Mesendoderm (in vitro differentiated cells): ENCODE results near the gene ADARB2.

Experiments
- DNase-seq: peaks from one replicate; pipeline ENCODE4 v3.0.0; 2013
- H2AK5ac ChIP-seq: 2 replicates; pipeline ENCODE4 v1.6.1; 2013; ENCODE audit warnings: low read length, inconsistent platforms
- H2BK120ac ChIP-seq: 2 replicates; pipeline ENCODE4 v1.6.1; 2013; ENCODE audit warnings: low read depth, mild to moderate bottlenecking, low read length, moderate library complexity, mixed read lengths
- H2BK15ac ChIP-seq: replicated peaks from 2 replicates; pipeline ENCODE4 v1.6.1; 2013; ENCODE audit warnings: low read depth, mild to moderate bottlenecking, moderate library complexity
- H2BK5ac ChIP-seq: 2 replicates; pipeline ENCODE4 v1.6.1; 2013; ENCODE audit warnings: low read length, inconsistent platforms
- H3K18ac ChIP-seq: 2 replicates; pipeline ENCODE4 v1.6.1; 2013; ENCODE audit warnings: mild to moderate bottlenecking, low read length, mixed read lengths
- H3K23ac ChIP-seq: one replicate; pipeline ENCODE4 v1.6.1; 2013; ENCODE audit warnings: low read length
- H3K27ac ChIP-seq: 2 replicates; pipeline ENCODE4 v1.5.1; 2013; ENCODE audit warnings: low read depth, mild to moderate bottlenecking, inconsistent platforms, low read length, moderate library complexity
- H3K27me3 ChIP-seq: 2 replicates; pipeline ENCODE4 v1.6.1; 2013; ENCODE audit warnings: low read length, control low read depth, mild to moderate bottlenecking, inconsistent platforms; ENCODE audit not compliant: insufficient read depth, poor library complexity
- H3K36me3 ChIP-seq: 2 replicates; pipeline ENCODE4 v1.6.1; 2013; ENCODE audit warnings: low read length, inconsistent platforms; ENCODE audit not compliant: control insufficient read depth, insufficient read depth
- H3K4ac ChIP-seq: one replicate; pipeline ENCODE4 v1.6.1; 2013; ENCODE audit warnings: low read depth, mild to moderate bottlenecking, low read length, moderate library complexity
- H3K4me1 ChIP-seq: 2 replicates; pipeline ENCODE4 v1.6.1; 2013; ENCODE audit warnings: low read depth, low read length, inconsistent platforms; ENCODE audit not compliant: control insufficient read depth
- H3K4me2 ChIP-seq: 2 replicates; pipeline ENCODE4 v1.6.1; 2013; ENCODE audit warnings: low read length
- H3K4me3 ChIP-seq: 2 replicates; pipeline ENCODE4 v1.5.1; 2013; ENCODE audit warnings: mild to moderate bottlenecking, low read length
- H3K56ac ChIP-seq: one replicate; pipeline ENCODE4 v1.6.1; 2013; ENCODE audit warnings: low read length
- H3K79me1 ChIP-seq: 2 replicates; pipeline ENCODE4 v1.6.1; 2013; ENCODE audit warnings: low read length, inconsistent platforms
- H3K79me2 ChIP-seq: 2 replicates; pipeline ENCODE4 v1.6.1; 2013; ENCODE audit warnings: mild to moderate bottlenecking, low read length; ENCODE audit not compliant: control insufficient read depth, insufficient read depth
- H3K9ac ChIP-seq: 2 replicates; pipeline ENCODE4 v1.6.1; 2013; ENCODE audit warnings: low read length, inconsistent platforms
- H4K5ac ChIP-seq: one replicate; pipeline ENCODE4 v1.6.1; 2013; ENCODE audit warnings: low read length
- H4K8ac ChIP-seq: one replicate; pipeline ENCODE4 v1.6.1; 2013; ENCODE audit warnings: low read depth, mild to moderate bottlenecking, control low read depth, low read length, moderate library complexity
- WGBS: extraction: QIAGEN DNeasy Blood & Tissue Kit; methylation state at CpG from one replicate; pipeline ENCODE4 v1.1.7; 2013; ENCODE audit warnings: low lambda C conversion rate, missing lambda C conversion rate; ENCODE audit not compliant: insufficient coverage; ENCODE audit errors: extremely low coverage; 5-methylcytosine and 5-hydroxymethylcytosine counted together

Gene ADARB2

DNA sequence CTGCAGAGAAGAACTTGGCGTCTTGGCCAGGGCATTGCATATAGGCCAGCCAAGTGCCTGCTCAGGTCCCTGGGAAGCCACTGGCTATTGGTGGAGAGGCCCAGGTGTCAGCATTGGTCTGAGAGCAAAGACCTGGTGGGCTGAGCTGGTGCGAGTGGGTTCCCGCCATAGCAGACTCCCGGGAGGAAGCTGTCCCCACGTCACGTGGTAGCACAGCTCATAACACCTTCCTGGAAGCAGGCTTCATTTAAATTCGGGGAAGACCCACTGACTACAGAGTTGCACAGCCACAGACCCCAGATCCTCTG is 550.7 kb downstream of the ADARB2 start:
- H3K27ac ChIP-seq: no peak overlapping the region
- H2AK5ac ChIP-seq: no peak overlapping the region
- no CpG with 5 or more reads among the region's 7 CpGs for WGBS
- H3K4me3 ChIP-seq: no peak overlapping the region
- no peak overlapping the region for H4K8ac ChIP-seq
- H3K56ac ChIP-seq: no peak overlapping the region
- H3K4me2 ChIP-seq: no peak overlapping the region
- no peak overlapping the region for H3K4ac ChIP-seq
- no peaks in the 10 kb centered on the region for H3K4me1 ChIP-seq
- no peaks in the 10 kb centered on the region for H3K27me3 ChIP-seq
- H2BK15ac ChIP-seq: no peak overlapping the region
- DNase-seq: no peak
- H2BK120ac ChIP-seq: no peak overlapping the region
- H3K79me1 ChIP-seq: no peaks in the 10 kb centered on the region
- H3K18ac ChIP-seq: no peak overlapping the region
- H3K23ac ChIP-seq: no peak overlapping the region
- H2BK5ac ChIP-seq: no peak overlapping the region
- no peak overlapping the region for H4K5ac ChIP-seq
- no peak overlapping the region for H3K9ac ChIP-seq
- no peaks in the 10 kb centered on the region for H3K36me3 ChIP-seq
- H3K79me2 ChIP-seq: no peaks in the 10 kb centered on the region

GRCh38 chr10:1185911-1186682 is 551.2 kb downstream of the ADARB2 start:
- no peak overlapping the region for H3K56ac ChIP-seq
- H3K4me2 ChIP-seq: no peak overlapping the region
- no peaks in the 10 kb centered on the region for H3K79me1 ChIP-seq
- no peak overlapping the region for H2BK5ac ChIP-seq
- no peak for DNase-seq
- no peaks in the 10 kb centered on the region for H3K4me1 ChIP-seq
- H2AK5ac ChIP-seq: no peak overlapping the region
- no peak overlapping the region for H3K9ac ChIP-seq
- no peak overlapping the region for H3K23ac ChIP-seq
- H3K79me2 ChIP-seq: no peaks in the 10 kb centered on the region
- no peak overlapping the region for H3K4me3 ChIP-seq
- H2BK15ac ChIP-seq: no peak overlapping the region
- no peaks in the 10 kb centered on the region for H3K36me3 ChIP-seq
- H3K27ac ChIP-seq: no peak overlapping the region
- H4K8ac ChIP-seq: no peak overlapping the region
- no peak overlapping the region for H3K18ac ChIP-seq
- WGBS: no CpG with 5 or more reads among the region's 24 CpGs
- no peaks in the 10 kb centered on the region for H3K27me3 ChIP-seq
- no peak overlapping the region for H4K5ac ChIP-seq
- no peak overlapping the region for H3K4ac ChIP-seq
- H2BK120ac ChIP-seq: no peak overlapping the region

- Histone ChIP-seq H3K4ac (no peak overlapping the region), H3K9ac (no peak overlapping the region), H3K56ac (no peak overlapping the region), H3K79me2 (no peaks in the 10 kb centered on the region), H3K27ac (no peak overlapping the region), H2BK15ac (no peak overlapping the region), H2BK5ac (no peak overlapping the region), H3K36me3 (no peaks in the 10 kb centered on the region), H3K4me3 (no peak overlapping the region), H2BK120ac (no peak overlapping the region), H3K23ac (no peak overlapping the region), H3K27me3 (no peaks in the 10 kb centered on the region), H3K4me2 (no peak overlapping the region), H3K18ac (no peak overlapping the region), H4K5ac (no peak overlapping the region), H3K4me1 (no peaks in the 10 kb centered on the region), H3K79me1 (no peaks in the 10 kb centered on the region), H4K8ac (no peak overlapping the region), H2AK5ac (no peak overlapping the region)
- WGBS: no CpG with 5 or more reads among the region's 45 CpGs
- no peak for DNase-seq
Measured at GRCh38 chr10:1184541-1185430, 552.5 kb downstream of the ADARB2 start.

GRCh38 chr10:1183701-1184100 is 553.6 kb downstream of the ADARB2 start:
- Histone ChIP-seq H2BK5ac (no peak overlapping the region), H2AK5ac (no peak overlapping the region), H4K8ac (no peak overlapping the region), H3K79me1 (no peaks in the 10 kb centered on the region), H4K5ac (no peak overlapping the region), H2BK120ac (no peak overlapping the region), H3K36me3 (no peaks in the 10 kb centered on the region), H3K23ac (no peak overlapping the region), H3K4me1 (no peaks in the 10 kb centered on the region), H3K4me2 (no peak overlapping the region), H3K79me2 (no peaks in the 10 kb centered on the region), H3K56ac (no peak overlapping the region), H3K4me3 (no peak overlapping the region), H3K27me3 (no peaks in the 10 kb centered on the region), H3K9ac (no peak overlapping the region), H3K27ac (no peak overlapping the region), H2BK15ac (no peak overlapping the region), H3K18ac (no peak overlapping the region), H3K4ac (no peak overlapping the region)
- DNase-seq: no peak
- WGBS: no CpG with 5 or more reads among the region's 12 CpGs

DNA sequence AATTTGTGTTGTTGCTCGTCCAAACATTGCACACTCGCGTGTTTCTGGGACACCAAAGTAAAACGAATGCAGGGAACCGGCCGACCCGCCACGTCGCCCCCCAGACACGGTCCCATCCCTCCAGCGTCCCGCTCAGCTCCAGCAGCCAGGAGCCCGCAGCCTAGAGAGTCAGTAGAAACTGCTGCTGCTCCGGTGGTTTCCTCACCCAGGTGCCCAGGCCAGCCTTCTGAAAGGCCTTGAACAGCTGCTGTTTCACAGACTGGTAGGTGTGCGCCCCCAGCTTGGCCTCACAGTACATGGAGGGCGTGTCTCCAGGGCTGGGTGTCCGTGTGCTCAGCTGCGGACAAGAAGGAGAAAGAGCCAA is 554.3 kb downstream of the ADARB2 start:
- Histone ChIP-seq H3K4me2 (no peak overlapping the region), H3K79me1 (no peaks in the 10 kb centered on the region), H2BK5ac (no peak overlapping the region), H3K56ac (no peak overlapping the region), H3K4me1 (no peaks in the 10 kb centered on the region), H3K27ac (no peak overlapping the region), H3K36me3 (no peaks in the 10 kb centered on the region), H3K18ac (no peak overlapping the region), H3K4ac (no peak overlapping the region), H2AK5ac (no peak overlapping the region), H3K23ac (no peak overlapping the region), H2BK120ac (no peak overlapping the region), H4K5ac (no peak overlapping the region), H3K9ac (no peak overlapping the region), H3K27me3 (no peaks in the 10 kb centered on the region), H3K79me2 (no peaks in the 10 kb centered on the region), H3K4me3 (no peak overlapping the region), H2BK15ac (no peak overlapping the region), H4K8ac (no peak overlapping the region)
- no CpG with 5 or more reads among the region's 18 CpGs for WGBS
- DNase-seq: no peak
